AG09319 (cell line): ENCODE results near the gene PDZRN3.

ENCODE experiments used
- DNase-seq: peaks from one replicate; pipeline ENCODE4 v3.0.0-alpha.2; 2010; ENCODE audit warnings: low read depth; ENCODE audit errors: extremely low read depth
- CTCF ChIP-seq: IDR thresholded peaks from 2 replicates; pipeline ENCODE4 v1.5.1; 2011; ENCODE audit warnings: low read depth, mild to moderate bottlenecking, inconsistent platforms, low read length, moderate library complexity

Gene PDZRN3

GRCh38 chr3:73559749-73560148 lies 65.0 kb downstream of the PDZRN3 start:
- no peak for DNase-seq
- TF ChIP-seq CTCF: no peak

GRCh38 chr3:73558727-73559075 lies 66.0 kb downstream of the PDZRN3 start:
- no peak for TF ChIP-seq CTCF
- no peak for DNase-seq

DNA sequence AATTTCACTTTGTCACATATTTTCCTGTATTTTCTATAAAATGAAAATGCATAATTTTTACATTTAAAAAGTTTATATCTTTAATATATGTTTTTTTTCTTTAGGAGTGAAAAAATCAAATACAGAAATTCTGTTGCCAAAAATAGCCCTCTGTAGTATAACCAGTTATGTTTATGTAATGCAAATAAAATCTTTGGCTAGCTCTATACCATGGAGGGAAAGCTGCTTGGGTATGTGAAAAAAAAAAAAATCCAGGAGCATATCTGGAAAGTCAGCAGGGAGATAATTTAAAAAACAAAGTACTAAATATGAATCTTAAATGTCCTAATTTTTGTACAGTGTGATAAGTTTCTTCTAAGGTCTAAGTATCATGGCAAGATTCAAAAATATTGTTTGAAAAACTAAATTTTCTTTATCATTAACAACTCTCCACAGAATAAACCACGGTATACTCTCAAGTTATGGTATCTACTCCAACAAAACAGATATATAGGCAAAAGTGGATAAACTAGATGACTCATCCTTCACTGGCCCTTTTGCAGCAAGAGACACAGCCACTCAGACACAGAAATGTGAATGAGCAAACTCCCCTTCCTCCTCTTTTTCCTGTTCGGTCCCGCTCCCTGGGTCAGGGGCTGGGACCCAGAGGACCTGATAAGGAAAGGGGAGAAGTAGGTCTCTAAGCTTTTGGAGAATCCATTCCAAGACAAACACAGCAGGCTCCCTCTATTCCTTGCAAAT lies 66.6 kb downstream of the PDZRN3 start:
- no peak for DNase-seq
- TF ChIP-seq CTCF: no peak

DNA sequence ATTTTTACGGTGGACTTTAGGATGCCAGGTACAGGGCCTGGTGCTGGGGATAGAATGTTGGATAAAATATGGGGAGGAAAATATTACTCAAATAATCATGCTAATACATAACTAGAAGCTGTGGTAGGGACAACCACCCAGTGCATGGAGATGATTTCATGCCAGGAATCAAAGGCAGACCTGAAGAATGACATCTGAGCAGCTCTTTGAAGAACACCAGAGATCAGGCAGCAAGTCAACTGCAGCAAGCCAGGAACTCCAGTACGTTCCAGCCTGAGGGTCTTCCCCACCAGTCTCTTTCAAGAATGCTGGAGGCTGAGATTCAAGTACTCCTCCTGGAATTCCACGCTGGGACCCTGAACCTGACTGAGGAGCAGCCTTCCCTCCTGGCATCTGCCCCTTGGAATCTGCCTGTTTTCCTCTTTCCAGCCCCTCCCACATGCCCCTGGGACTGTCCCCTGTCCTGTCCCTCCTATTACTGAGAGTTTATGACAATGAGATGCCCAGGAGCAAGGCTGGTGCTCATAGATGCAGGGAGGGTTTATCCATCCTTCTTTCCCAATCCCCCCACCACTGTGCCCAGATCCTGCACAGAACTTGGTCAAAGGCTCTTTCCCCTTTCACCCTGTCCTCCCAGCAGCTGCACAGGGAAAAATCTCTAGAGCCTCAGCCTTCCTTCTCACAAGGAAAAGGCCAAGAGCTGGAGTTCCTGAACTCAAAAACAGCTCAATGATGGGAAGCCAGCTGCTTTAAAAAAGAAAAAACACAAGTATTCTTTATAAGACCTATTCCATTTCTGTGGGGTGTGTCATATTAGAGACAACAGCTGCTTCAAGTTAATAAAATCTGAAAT lies 68.0 kb downstream of the PDZRN3 start:
- no peak for DNase-seq
- TF ChIP-seq CTCF: no peak

DNA sequence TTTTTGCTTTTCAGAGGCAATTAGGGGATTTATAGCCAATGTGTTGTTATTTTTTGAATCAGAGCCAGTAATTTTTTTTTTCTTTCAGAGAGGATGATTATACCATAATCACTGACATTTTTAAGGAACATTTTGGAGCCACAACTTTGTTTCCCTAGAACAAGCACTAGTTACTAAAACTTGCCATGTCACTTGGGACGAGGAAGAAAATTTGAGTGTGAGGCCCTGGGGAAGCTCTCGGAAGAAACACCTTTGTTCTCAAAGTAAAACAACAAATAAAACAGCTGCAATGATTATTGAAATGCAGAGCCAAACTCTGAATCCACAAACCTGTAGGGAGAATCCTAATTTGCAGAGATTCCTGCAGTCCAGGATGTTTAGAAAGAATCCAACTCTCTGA lies 69.7 kb downstream of the PDZRN3 start:
- DNase-seq: no peak
- TF ChIP-seq CTCF: no peak

- TF ChIP-seq CTCF: no peak
- DNase-seq: no peak
Observed at GRCh38 chr3:73552700-73553099, 72.0 kb downstream of the PDZRN3 start.

GRCh38 chr3:73550032-73550431 lies 74.7 kb downstream of the PDZRN3 start:
- no peak for DNase-seq
- no peak for TF ChIP-seq CTCF
